ENCODE results near the gene HDGFL3. TPM values are rescaled to one million over a fixed set of nuclear protein-coding genes. Genes with fewer than 3 reads are reported as not detected.

The HDGFL3 gene
- total and polyA plus RNA-seq, 7 donors, result 2.1 to 83.6 (median 58.0) TPM

DNA sequence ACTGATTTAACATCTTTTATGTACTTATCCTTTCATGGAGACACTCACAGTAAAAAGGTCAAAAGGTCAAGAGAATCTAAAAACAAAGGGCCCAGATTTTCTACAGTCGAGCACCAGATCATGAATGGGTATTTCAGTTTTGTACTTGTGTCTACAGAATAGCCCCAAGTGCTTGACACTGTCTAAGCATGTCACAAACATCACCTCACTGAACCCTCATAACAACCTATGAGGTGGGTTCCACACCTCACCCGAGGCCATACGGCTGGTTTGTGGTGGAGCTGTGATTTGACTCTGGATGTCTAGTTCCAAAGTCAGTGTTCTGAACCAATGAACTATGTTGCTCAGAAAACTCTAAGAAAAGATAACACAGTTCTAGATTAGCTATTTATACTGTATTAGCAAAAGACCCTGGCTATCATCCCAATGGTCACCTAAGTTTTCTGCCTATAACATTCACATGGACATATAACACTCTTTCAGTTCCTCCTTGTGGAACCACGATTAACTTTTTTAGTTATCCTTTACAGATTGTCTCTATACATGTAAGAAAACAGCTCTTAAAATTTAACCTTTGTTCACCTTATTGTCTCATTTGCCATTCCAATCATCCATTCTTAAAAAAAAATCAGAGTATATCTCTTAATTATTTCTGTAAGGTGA lies 74.6 kb downstream of the HDGFL3 start:
- intact Hi-C loops (cut with DNase I), result no loop called here
- Histone ChIP-seq H3K9me3 (no peaks in the 10 kb centered on the region), H3K4me1 (no peaks in the 10 kb centered on the region), H3K27ac (no peak overlapping the region), H3K27me3 (no peaks in the 10 kb centered on the region), H3K36me3 (peaks cover 0 to 31% (median 4%) of the 10 kb centered on the region in 4 donors), H3K4me3 (no peak overlapping the region)
- 84 to 86% methylated on average over 4 of the region's 4 CpGs for WGBS, 2 donors
- no peak for DNase-seq
- TF ChIP-seq POLR2A (IDR thresholded peaks at IDR 0.05) (no peak), POLR2AphosphoS5 (IDR thresholded peaks at IDR 0.05) (no peak), EP300 (IDR thresholded peaks at IDR 0.05) (no peak)
- TF ChIP-seq, protein P1, sequence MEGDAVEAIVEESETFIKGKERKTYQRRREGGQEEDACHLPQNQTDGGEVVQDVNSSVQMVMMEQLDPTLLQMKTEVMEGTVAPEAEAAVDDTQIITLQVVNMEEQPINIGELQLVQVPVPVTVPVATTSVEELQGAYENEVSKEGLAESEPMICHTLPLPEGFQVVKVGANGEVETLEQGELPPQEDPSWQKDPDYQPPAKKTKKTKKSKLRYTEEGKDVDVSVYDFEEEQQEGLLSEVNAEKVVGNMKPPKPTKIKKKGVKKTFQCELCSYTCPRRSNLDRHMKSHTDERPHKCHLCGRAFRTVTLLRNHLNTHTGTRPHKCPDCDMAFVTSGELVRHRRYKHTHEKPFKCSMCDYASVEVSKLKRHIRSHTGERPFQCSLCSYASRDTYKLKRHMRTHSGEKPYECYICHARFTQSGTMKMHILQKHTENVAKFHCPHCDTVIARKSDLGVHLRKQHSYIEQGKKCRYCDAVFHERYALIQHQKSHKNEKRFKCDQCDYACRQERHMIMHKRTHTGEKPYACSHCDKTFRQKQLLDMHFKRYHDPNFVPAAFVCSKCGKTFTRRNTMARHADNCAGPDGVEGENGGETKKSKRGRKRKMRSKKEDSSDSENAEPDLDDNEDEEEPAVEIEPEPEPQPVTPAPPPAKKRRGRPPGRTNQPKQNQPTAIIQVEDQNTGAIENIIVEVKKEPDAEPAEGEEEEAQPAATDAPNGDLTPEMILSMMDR (IDR thresholded peaks at IDR 0.05), result no peak

GRCh38 chr15:83129791-83130190 lies 77.8 kb downstream of the HDGFL3 start:
- 93% methylated on average over 2 of the region's 2 CpGs for WGBS, 2 donors
- TF ChIP-seq POLR2A (IDR thresholded peaks at IDR 0.05) (no peak), EP300 (IDR thresholded peaks at IDR 0.05) (no peak), POLR2AphosphoS5 (IDR thresholded peaks at IDR 0.05) (no peak)
- TF ChIP-seq, protein P1 (IDR thresholded peaks at IDR 0.05), result no peak
- Histone ChIP-seq H3K27me3 (no peaks in the 10 kb centered on the region), H3K9me3 (no peaks in the 10 kb centered on the region), H3K4me3 (no peak overlapping the region), H3K4me1 (no peaks in the 10 kb centered on the region), H3K27ac (no peak overlapping the region), H3K36me3 (peaks cover 0 to 14% (median 4%) of the 10 kb centered on the region in 4 donors)
- intact Hi-C loops (cut with DNase I), result no loop called here
- DNase-seq, result no peak

- no peak for DNase-seq
- 77 to 81% methylated on average over 3 of the region's 3 CpGs for WGBS, 2 donors
- Histone ChIP-seq H3K27ac (no peak overlapping the region), H3K4me1 (no peaks in the 10 kb centered on the region), H3K9me3 (no peaks in the 10 kb centered on the region), H3K4me3 (no peak overlapping the region), H3K36me3 (peaks cover 0 to 8% (median 3%) of the 10 kb centered on the region in 4 donors), H3K27me3 (no peaks in the 10 kb centered on the region)
- intact Hi-C loops (cut with DNase I), result no loop called here
- TF ChIP-seq POLR2A (IDR thresholded peaks at IDR 0.05) (no peak), POLR2AphosphoS5 (IDR thresholded peaks at IDR 0.05) (no peak), EP300 (IDR thresholded peaks at IDR 0.05) (no peak)
- TF ChIP-seq, protein P1 (IDR thresholded peaks at IDR 0.05), result no peak
These were observed 80.0 kb downstream of the HDGFL3 start for GRCh38 chr15:83127547-83128150.

GRCh38 chr15:83123529-83123928 lies 84.1 kb downstream of the HDGFL3 start:
- DNase-seq, result no peak
- no peaks in the 10 kb centered on the region for H3K36me3 ChIP-seq
- H3K9me3 ChIP-seq, result no peaks in the 10 kb centered on the region
- no peaks in the 10 kb centered on the region for H3K27me3 ChIP-seq
- no peaks in the 10 kb centered on the region for H3K4me1 ChIP-seq
- H3K27ac ChIP-seq, result no peak overlapping the region
- no peak overlapping the region for H3K4me3 ChIP-seq
- intact Hi-C loops (cut with DNase I), result no loop called here
- TF ChIP-seq EP300 (IDR thresholded peaks at IDR 0.05), result no peak
- TF ChIP-seq, protein P1 (IDR thresholded peaks at IDR 0.05), result no peak
- TF ChIP-seq POLR2AphosphoS5 (IDR thresholded peaks at IDR 0.05), result no peak
- TF ChIP-seq POLR2A (IDR thresholded peaks at IDR 0.05), result no peak
- WGBS, 2 donors, result 86 to 94% methylated on average over 1 of the region's 1 CpG

Measured in sigmoid colon (tissue), 7 donors.